MM.1S (cell line): ENCODE results near the gene CABP7.

Source experiments
- DNase-seq: peaks from one replicate; pipeline ENCODE4 v3.0.0-alpha.2; 2015
- H2AFZ ChIP-seq: fragments of 300-600 bp; sonication (generic); 2 replicates; pipeline ENCODE4 v1.6.0; 2016; ENCODE audit warnings: antibody characterized with exemption, low read length
- H3F3A ChIP-seq: fragments of 300-600 bp; sonication (generic); 2 replicates; pipeline ENCODE4 v1.6.1; 2016; ENCODE audit warnings: mild to moderate bottlenecking, antibody characterized with exemption, low read length, moderate library complexity, mixed read lengths; ENCODE audit not compliant: insufficient read depth
- H3K27ac ChIP-seq: fragments of 300-600 bp; sonication (generic); 2 replicates; pipeline ENCODE4 v1.5.1; 2016; ENCODE audit warnings: mild to moderate bottlenecking, low read length
- H3K27me3 ChIP-seq: fragments of 300-600 bp; sonication (generic); replicated peaks from 2 replicates; pipeline ENCODE4 v1.6.0; 2016; ENCODE audit warnings: low read length; ENCODE audit not compliant: insufficient read depth
- H3K36me3 ChIP-seq: fragments of 300-600 bp; sonication (generic); replicated peaks from 2 replicates; pipeline ENCODE4 v1.6.1; 2016; ENCODE audit warnings: mild to moderate bottlenecking, low read length, mixed read lengths; ENCODE audit not compliant: insufficient read depth
- H3K4me1 ChIP-seq: fragments of 300-600 bp; sonication (generic); 2 replicates; pipeline ENCODE4 v1.6.1; 2016; ENCODE audit warnings: low read length, mixed read lengths
- H3K4me2 ChIP-seq: fragments of 300-600 bp; sonication (generic); 2 replicates; pipeline ENCODE4 v1.6.0; 2016; ENCODE audit warnings: low read depth, low read length
- H3K4me3 ChIP-seq: fragments of 300-600 bp; sonication (generic); 2 replicates; pipeline ENCODE4 v1.5.1; 2016; ENCODE audit warnings: low read length, mixed read lengths
- H3K79me2 ChIP-seq: fragments of 300-600 bp; sonication (generic); 2 replicates; pipeline ENCODE4 v1.6.1; 2016; ENCODE audit warnings: mixed run types, low read length, mixed read lengths
- H3K9ac ChIP-seq: fragments of 300-600 bp; sonication (generic); 2 replicates; pipeline ENCODE4 v1.6.1; 2016; ENCODE audit warnings: low read length, mixed read lengths
- H3K9me2 ChIP-seq: fragments of 300-600 bp; sonication (generic); replicated peaks from 2 replicates; pipeline ENCODE4 v1.6.1; 2016; ENCODE audit warnings: mild to moderate bottlenecking, low read length, mixed read lengths; ENCODE audit not compliant: insufficient read depth
- H3K9me3 ChIP-seq: fragments of 300-600 bp; sonication (generic); replicated peaks from 2 replicates; pipeline ENCODE4 v1.6.1; 2016; ENCODE audit warnings: mild to moderate bottlenecking, low read length, mixed read lengths; ENCODE audit not compliant: insufficient read depth
- H4K20me1 ChIP-seq: fragments of 300-600 bp; sonication (generic); 2 replicates; pipeline ENCODE4 v1.6.1; 2016; ENCODE audit warnings: mild to moderate bottlenecking, low read length, moderate library complexity, mixed read lengths; ENCODE audit not compliant: insufficient read depth
- EZH2 ChIP-seq: fragments of 300-600 bp; sonication (generic); optimal IDR thresholded peaks from 2 replicates; pipeline ENCODE3; 2017; ENCODE audit warnings: low read depth, mild to moderate bottlenecking, antibody characterized with exemption, low read length, mixed read lengths
- EZH2phosphoT487 ChIP-seq: fragments of 300-600 bp; sonication (generic); IDR thresholded peaks from 2 replicates; pipeline ENCODE4 v1.6.1; 2018; ENCODE audit warnings: antibody characterized with exemption, low read length
- TF ChIP-seq, protein P1 (sequence below): fragments of 300-600 bp; sonication (generic); IDR thresholded peaks from 2 replicates; pipeline ENCODE4 v1.5.1; 2016; ENCODE audit warnings: antibody characterized with exemption, low read length, mixed read lengths

Gene CABP7

DNA sequence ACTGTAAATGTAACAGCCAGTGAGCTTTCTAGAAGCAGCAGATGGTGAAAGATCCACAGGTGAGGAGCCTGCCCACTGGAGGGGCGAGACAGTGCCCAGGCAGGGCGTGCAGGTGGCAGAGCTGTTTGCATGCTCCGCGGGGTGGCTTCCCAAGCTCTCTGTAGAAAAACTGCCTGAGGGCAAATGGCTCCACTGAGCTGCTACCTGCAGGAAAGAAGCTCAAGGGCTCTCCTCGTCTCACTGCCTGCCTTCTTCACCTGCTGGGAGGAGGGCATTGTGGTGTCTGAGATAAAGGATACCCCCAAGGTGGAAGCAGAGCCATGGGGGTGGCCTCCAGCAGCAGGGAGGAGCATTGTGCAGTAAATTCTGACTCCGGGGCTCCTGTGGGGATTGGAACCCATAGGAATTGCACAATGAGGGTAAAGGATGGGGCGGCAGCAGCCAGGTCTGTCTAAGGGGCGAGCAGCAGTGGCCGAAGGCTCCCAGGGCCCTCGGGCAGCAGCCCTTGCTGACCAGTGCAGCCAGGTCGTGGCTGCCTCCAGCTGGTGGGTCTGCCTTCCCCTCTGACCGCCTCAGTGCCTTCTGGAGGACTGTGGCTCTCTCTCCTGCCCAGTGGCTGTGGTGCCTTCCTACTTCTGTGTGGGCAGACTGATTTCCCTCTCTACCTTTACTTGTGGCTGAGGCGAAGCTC, 28.0 kb upstream of the CABP7 start:
- no peak for DNase-seq

DNA sequence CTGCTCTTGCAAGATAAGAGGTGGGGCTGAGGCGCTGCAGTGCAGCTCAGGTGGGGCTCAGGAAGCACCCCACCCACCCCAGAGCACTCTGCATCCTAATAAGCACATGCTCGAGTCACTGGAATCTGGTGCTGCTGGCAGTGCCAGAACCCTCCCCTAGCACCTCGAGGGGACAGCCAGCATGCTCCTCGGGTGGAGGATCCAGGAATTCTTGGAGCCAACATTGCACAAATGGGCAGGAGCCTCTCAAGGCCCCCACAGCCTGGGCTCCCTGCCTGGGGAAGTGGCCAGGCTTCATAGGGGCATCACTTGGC, 27.5 kb upstream of the CABP7 start:
- Histone ChIP-seq H3K9ac (no peak overlapping the region), H3F3A (no peaks in the 10 kb centered on the region), H2AFZ (no peak overlapping the region), H3K79me2 (no peaks in the 10 kb centered on the region), H3K27me3 (no peaks in the 10 kb centered on the region), H3K27ac (no peak overlapping the region), H3K9me3 (no peaks in the 10 kb centered on the region), H3K4me1 (no peaks in the 10 kb centered on the region), H3K4me3 (no peak overlapping the region), H3K4me2 (no peak overlapping the region), H4K20me1 (no peaks in the 10 kb centered on the region), H3K36me3 (no peaks in the 10 kb centered on the region), H3K9me2 (no peaks in the 10 kb centered on the region)
- no peak for TF ChIP-seq EZH2phosphoT487
- TF ChIP-seq EZH2 = no peak
- TF ChIP-seq, protein P1, sequence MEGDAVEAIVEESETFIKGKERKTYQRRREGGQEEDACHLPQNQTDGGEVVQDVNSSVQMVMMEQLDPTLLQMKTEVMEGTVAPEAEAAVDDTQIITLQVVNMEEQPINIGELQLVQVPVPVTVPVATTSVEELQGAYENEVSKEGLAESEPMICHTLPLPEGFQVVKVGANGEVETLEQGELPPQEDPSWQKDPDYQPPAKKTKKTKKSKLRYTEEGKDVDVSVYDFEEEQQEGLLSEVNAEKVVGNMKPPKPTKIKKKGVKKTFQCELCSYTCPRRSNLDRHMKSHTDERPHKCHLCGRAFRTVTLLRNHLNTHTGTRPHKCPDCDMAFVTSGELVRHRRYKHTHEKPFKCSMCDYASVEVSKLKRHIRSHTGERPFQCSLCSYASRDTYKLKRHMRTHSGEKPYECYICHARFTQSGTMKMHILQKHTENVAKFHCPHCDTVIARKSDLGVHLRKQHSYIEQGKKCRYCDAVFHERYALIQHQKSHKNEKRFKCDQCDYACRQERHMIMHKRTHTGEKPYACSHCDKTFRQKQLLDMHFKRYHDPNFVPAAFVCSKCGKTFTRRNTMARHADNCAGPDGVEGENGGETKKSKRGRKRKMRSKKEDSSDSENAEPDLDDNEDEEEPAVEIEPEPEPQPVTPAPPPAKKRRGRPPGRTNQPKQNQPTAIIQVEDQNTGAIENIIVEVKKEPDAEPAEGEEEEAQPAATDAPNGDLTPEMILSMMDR = no peak
- no peak for DNase-seq

More for the DNA sequence above, 28.0 kb upstream of the CABP7 start:
- no peaks in the 10 kb centered on the region for H3K27me3 ChIP-seq
- no peak overlapping the region for H2AFZ ChIP-seq
- H3K4me2 ChIP-seq = no peak overlapping the region
- no peaks in the 10 kb centered on the region for H3K36me3 ChIP-seq
- H3K9me2 ChIP-seq = no peaks in the 10 kb centered on the region
- no peaks in the 10 kb centered on the region for H3F3A ChIP-seq
- no peaks in the 10 kb centered on the region for H3K9me3 ChIP-seq
- H3K79me2 ChIP-seq = no peaks in the 10 kb centered on the region
- no peaks in the 10 kb centered on the region for H3K4me1 ChIP-seq
- TF ChIP-seq, protein P1 = no peak
- TF ChIP-seq EZH2 (no peak), EZH2phosphoT487 (no peak)
- H3K9ac ChIP-seq = no peak overlapping the region
- H3K4me3 ChIP-seq = no peak overlapping the region
- no peaks in the 10 kb centered on the region for H4K20me1 ChIP-seq
- H3K27ac ChIP-seq = no peak overlapping the region

DNA sequence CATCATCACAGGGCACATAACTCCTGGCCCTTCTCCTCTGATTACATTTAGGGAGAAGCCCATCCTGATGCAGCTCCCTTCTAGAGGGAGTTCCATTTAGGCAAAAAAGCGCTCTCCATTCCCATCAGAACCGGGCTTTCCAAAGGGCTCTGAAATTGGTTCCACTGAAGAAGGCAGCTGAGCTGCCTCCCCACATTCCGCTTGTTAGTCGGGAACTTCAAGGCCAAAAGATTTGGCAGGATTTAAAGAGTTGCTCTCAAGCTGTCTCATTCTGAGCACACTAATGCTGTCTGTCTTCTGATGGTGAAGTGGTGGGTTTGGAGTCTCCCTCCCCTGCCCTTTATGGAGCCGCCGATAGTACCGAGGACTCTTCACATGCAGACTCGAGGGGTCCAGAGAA, 26.6 kb upstream of the CABP7 start:
- no peaks in the 10 kb centered on the region for H3K9me2 ChIP-seq
- no peak for DNase-seq
- no peaks in the 10 kb centered on the region for H3F3A ChIP-seq
- no peaks in the 10 kb centered on the region for H3K27me3 ChIP-seq
- H4K20me1 ChIP-seq = no peaks in the 10 kb centered on the region
- no peaks in the 10 kb centered on the region for H3K9me3 ChIP-seq
- H3K79me2 ChIP-seq = no peaks in the 10 kb centered on the region
- H3K27ac ChIP-seq = no peak overlapping the region
- H3K4me2 ChIP-seq = no peak overlapping the region
- no peak overlapping the region for H2AFZ ChIP-seq
- H3K4me1 ChIP-seq = no peaks in the 10 kb centered on the region
- no peaks in the 10 kb centered on the region for H3K36me3 ChIP-seq
- no peak for TF ChIP-seq EZH2
- no peak for TF ChIP-seq EZH2phosphoT487
- TF ChIP-seq, protein P1 = no peak
- no peak overlapping the region for H3K9ac ChIP-seq
- no peak overlapping the region for H3K4me3 ChIP-seq
